GM12872 (cell line): ENCODE results near the gene SVBP.

Source experiments
- CTCF ChIP-seq: IDR thresholded peaks from 3 replicates; pipeline ENCODE4 v1.5.1; 2011; ENCODE audit warnings: low read depth, mild to moderate bottlenecking, low read length, moderate library complexity; ENCODE audit not compliant: insufficient read depth

Gene SVBP

GRCh38 chr1:42774928-42775526 lies 42.2 kb downstream of the SVBP start:
- TF ChIP-seq CTCF: no peak

DNA sequence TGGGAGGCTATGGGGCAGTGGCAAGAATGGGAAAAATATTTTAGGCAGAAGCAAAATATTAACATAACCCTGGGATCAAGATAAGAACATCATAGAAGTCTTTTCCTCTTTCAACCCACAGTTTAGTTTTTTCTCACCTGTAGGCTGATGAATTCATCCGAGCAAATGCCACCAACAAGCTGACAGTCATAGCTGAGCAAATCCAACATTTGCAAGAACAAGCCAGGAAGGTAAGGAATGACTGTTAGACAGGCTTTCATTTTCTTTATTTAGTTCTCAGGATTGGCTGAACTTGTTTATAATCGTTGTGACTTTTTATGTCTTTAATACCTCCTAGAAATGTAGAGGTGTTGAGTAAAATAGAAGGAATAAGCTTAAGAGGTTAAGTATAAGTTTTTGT lies 43.8 kb downstream of the SVBP start:
- no peak for TF ChIP-seq CTCF

- TF ChIP-seq CTCF: no peak
These were observed 47.4 kb downstream of the SVBP start for GRCh38 chr1:42769811-42770210.

- no peak for TF ChIP-seq CTCF
These were observed 49.0 kb downstream of the SVBP start for GRCh38 chr1:42768172-42768571.

GRCh38 chr1:42767510-42768000 lies 49.6 kb downstream of the SVBP start:
- TF ChIP-seq CTCF: no peak

GRCh38 chr1:42766741-42767509 lies 50.3 kb downstream of the SVBP start, which contains the start of the genes C1orf50 and P3H1:
C1orf50 (plus strand) TSS chr1:42767249; CDS start chr1:42767312, 63 bp downstream.
P3H1 (minus strand) TSS chr1:42767028; CDS start chr1:42766971, 57 bp downstream.
- TF ChIP-seq CTCF: no peak

DNA sequence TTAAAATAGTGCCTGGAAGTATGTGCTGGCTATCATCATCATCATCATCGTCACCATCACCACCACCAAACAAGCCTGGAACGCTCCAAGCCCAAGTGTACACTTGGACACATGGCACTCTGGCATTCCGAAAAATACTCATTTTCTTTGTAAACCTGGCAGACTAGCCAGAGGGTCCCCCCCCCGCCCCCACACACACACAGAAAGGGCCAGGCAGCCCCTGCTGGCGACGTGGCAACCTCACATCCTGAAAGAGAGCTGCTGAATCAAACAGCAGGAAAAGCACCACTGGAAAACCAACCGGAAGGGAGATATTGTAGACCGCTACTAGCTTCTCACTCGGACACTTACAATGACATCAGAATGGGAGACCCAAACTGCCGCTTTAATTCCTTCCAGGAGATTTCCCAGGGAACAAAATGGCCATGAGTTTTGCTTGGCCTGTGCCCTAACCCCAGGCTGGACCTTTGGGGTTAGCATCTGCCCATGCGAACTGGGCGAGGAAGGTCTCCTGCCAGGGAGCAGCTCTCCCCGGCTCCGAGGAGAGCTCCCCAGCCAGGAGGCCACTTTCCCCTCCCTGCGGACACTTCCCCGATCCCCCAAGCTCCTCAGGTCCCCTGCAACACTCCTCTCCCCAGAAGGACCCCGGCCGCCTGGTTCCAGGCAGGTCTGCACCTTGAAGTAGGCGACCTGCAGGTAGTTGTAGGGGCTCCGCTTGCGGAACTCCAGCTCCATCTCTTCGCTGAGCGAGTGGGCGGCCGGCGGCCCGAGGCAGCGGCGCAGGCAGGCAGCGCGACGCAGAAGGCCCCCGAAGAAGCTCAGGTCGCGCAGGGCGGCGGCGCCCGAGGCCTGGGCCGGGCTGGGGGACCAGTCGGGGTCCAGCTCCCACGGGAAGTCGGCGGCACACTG lies 51.1 kb downstream of the SVBP start:
- TF ChIP-seq CTCF: peak; percentile 67
